Hematopoietic multipotent progenitor cell treated with erythropoietin and hydrocortisone succinate and interleukin-3 and kit ligand, for 4 days (in vitro differentiated cells): ENCODE measurements around the gene PCNX2.

Experiments used
- DNase-seq: peaks from one replicate; pipeline ENCODE4 v3.0.0-alpha.2; 2015

The PCNX2 gene

GRCh38 chr1:233256789-233257188 lies 38.7 kb downstream of the PCNX2 start:
- no peak for DNase-seq

GRCh38 chr1:233256191-233256590 lies 39.3 kb downstream of the PCNX2 start:
- no peak for DNase-seq

GRCh38 chr1:233255145-233255544 lies 40.4 kb downstream of the PCNX2 start:
- no peak for DNase-seq

- DNase-seq: no peak
Measured at GRCh38 chr1:233253832-233254331, 41.6 kb downstream of the PCNX2 start.

GRCh38 chr1:233253231-233253831 lies 42.2 kb downstream of the PCNX2 start:
- no peak for DNase-seq

- DNase-seq: peak; percentile 56
Measured at GRCh38 chr1:233252441-233252840, 43.1 kb downstream of the PCNX2 start.

GRCh38 chr1:233251201-233251720 lies 44.3 kb downstream of the PCNX2 start:
- DNase-seq: no peak

GRCh38 chr1:233248014-233248413 lies 47.5 kb downstream of the PCNX2 start:
- DNase-seq: no peak

- DNase-seq: no peak
Measured at GRCh38 chr1:233246965-233247364, 48.6 kb downstream of the PCNX2 start.

GRCh38 chr1:233245191-233245765 lies 50.2 kb downstream of the PCNX2 start:
- DNase-seq: peak; percentile 10

- DNase-seq: no peak
Measured at GRCh38 chr1:233244183-233244582, 51.3 kb downstream of the PCNX2 start.

GRCh38 chr1:233242827-233243483 lies 52.6 kb downstream of the PCNX2 start:
- peak; percentile 54 for DNase-seq

GRCh38 chr1:233241759-233242158 lies 53.8 kb downstream of the PCNX2 start:
- DNase-seq: no peak

GRCh38 chr1:233240829-233241682 lies 54.5 kb downstream of the PCNX2 start:
- peak; percentile 84 for DNase-seq

- DNase-seq: no peak
Measured at GRCh38 chr1:233240371-233240770, 55.2 kb downstream of the PCNX2 start.

- DNase-seq: peak; percentile 15
Measured at GRCh38 chr1:233238884-233239431, 56.6 kb downstream of the PCNX2 start.

- DNase-seq: no peak
Measured at GRCh38 chr1:233237647-233238046, 57.9 kb downstream of the PCNX2 start.

GRCh38 chr1:233233508-233234040 lies 62.0 kb downstream of the PCNX2 start:
- DNase-seq: no peak

- no peak for DNase-seq
Measured at GRCh38 chr1:233230011-233230410, 65.5 kb downstream of the PCNX2 start.

GRCh38 chr1:233229288-233229687 lies 66.2 kb downstream of the PCNX2 start:
- DNase-seq: no peak

- no peak for DNase-seq
Measured at GRCh38 chr1:233227930-233228465, 67.5 kb downstream of the PCNX2 start.

GRCh38 chr1:233224311-233224710 lies 71.2 kb downstream of the PCNX2 start:
- DNase-seq: no peak
